HG03460 (cell line): Measurements from ENCODE around the gene WIZ.

ENCODE experiments used
- ATAC-seq: cut with Tn5 transposase; IDR thresholded peaks from one replicate; pipeline ENCODE4 v1.9.1; 2021; ENCODE audit not compliant: unreplicated experiment

The WIZ gene

GRCh38 chr19:15430526-15431120 lies 19.1 kb downstream of the WIZ start:
- no peak for ATAC-seq

GRCh38 chr19:15429825-15430467 lies 19.8 kb downstream of the WIZ start:
- ATAC-seq, result no peak

GRCh38 chr19:15428956-15429824 lies 20.6 kb downstream of the WIZ start:
- ATAC-seq, result no peak

GRCh38 chr19:15427991-15428471 lies 21.7 kb downstream of the WIZ start:
- no peak for ATAC-seq

- ATAC-seq, result no peak
Observed at GRCh38 chr19:15427350-15427700, 22.4 kb downstream of the WIZ start.

- ATAC-seq, result no peak
Observed at GRCh38 chr19:15426485-15427349, 23.0 kb downstream of the WIZ start.

GRCh38 chr19:15425321-15425950 lies 24.3 kb downstream of the WIZ start:
- no peak for ATAC-seq

GRCh38 chr19:15424692-15425272 lies 25.0 kb downstream of the WIZ start:
- ATAC-seq, result no peak

- no peak for ATAC-seq
Observed at GRCh38 chr19:15424121-15424520, 25.6 kb downstream of the WIZ start.

- ATAC-seq, result no peak
Observed at GRCh38 chr19:15423130-15423529, 26.6 kb downstream of the WIZ start.

GRCh38 chr19:15422296-15423075 lies 27.3 kb downstream of the WIZ start:
- ATAC-seq, result no peak

- ATAC-seq, result no peak
Observed at GRCh38 chr19:15421721-15422260, 28.0 kb downstream of the WIZ start.

- no peak for ATAC-seq
Observed at GRCh38 chr19:15421136-15421695, 28.5 kb downstream of the WIZ start.

- no peak for ATAC-seq
Observed at GRCh38 chr19:15419413-15420025, 30.2 kb downstream of the WIZ start.

- ATAC-seq, result peak; percentile 94
Observed at GRCh38 chr19:15418579-15419412, 31.0 kb downstream of the WIZ start, which contains the start of gene AKAP8L. Gene AKAP8L, minus strand, starts transcription at chr19:15418988. Its CDS starts 65 bp downstream, at chr19:15418923.

GRCh38 chr19:15418231-15418578 lies 31.6 kb downstream of the WIZ start:
- no peak for ATAC-seq

- no peak for ATAC-seq
Observed at GRCh38 chr19:15417699-15418098, 32.1 kb downstream of the WIZ start.
